ENCODE measurements around the gene YKT6.

Gene YKT6

DNA sequence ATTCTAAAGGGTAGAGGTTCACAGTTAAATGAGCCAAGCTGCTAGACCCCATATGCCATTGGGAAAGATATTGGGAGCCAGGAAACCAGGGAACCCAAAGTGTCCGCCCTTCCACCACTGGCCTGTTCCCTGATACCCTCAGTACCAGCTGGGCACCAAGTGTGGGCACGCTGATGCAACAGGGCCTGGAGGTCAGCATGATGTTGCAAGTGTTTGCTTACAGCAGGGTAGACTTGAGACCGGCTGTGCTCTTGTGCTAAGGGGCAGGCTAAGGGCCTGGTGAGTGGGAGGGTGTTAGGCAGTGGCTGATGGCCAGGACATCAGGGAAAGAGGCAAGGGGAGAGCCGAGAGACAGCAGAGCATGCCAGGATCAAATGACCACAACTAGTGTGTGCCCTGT, 38.6 kb upstream of the YKT6 start:
- Histone ChIP-seq H3K36me3 (ENCODE audit: insufficient read depth, low read length) (no peaks in the 10 kb centered on the region), H3K27me3 (ENCODE audit: insufficient read depth, low read length, poor library complexity, severe bottlenecking) (no peaks in the 10 kb centered on the region), H3K4me3 (ENCODE audit: low read length, poor library complexity, severe bottlenecking) (no peak overlapping the region), H3F3A (ENCODE audit: low read depth) (no peaks in the 10 kb centered on the region), H3K4me1 (ENCODE audit: insufficient read depth, low read length, poor library complexity, severe bottlenecking) (no peaks in the 10 kb centered on the region), H4K20me1 (ENCODE audit: insufficient read depth, low read length, poor library complexity, severe bottlenecking) (no peaks in the 10 kb centered on the region), H3K9me2 (replicated peaks; ENCODE audit: low read depth, low read length) (no peaks in the 10 kb centered on the region), H3K4me2 (ENCODE audit: low read depth, low read length, poor library complexity, severe bottlenecking) (no peak overlapping the region), H3K79me2 (ENCODE audit: insufficient read depth, low read length) (no peaks in the 10 kb centered on the region), H3K9ac (ENCODE audit: low read depth, low read length, poor library complexity, severe bottlenecking) (no peak overlapping the region), H3K9me3 (ENCODE audit: insufficient read depth, low read depth, low read length) (no peaks in the 10 kb centered on the region), H2AFZ (ENCODE audit: low read length) (no peak overlapping the region)
- TF ChIP-seq, protein P1, sequence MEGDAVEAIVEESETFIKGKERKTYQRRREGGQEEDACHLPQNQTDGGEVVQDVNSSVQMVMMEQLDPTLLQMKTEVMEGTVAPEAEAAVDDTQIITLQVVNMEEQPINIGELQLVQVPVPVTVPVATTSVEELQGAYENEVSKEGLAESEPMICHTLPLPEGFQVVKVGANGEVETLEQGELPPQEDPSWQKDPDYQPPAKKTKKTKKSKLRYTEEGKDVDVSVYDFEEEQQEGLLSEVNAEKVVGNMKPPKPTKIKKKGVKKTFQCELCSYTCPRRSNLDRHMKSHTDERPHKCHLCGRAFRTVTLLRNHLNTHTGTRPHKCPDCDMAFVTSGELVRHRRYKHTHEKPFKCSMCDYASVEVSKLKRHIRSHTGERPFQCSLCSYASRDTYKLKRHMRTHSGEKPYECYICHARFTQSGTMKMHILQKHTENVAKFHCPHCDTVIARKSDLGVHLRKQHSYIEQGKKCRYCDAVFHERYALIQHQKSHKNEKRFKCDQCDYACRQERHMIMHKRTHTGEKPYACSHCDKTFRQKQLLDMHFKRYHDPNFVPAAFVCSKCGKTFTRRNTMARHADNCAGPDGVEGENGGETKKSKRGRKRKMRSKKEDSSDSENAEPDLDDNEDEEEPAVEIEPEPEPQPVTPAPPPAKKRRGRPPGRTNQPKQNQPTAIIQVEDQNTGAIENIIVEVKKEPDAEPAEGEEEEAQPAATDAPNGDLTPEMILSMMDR (conservative IDR thresholded peaks at IDR 0.05; ENCODE audit: low read length) = no peak
- no peak for TF ChIP-seq EZH2phosphoT487 (IDR thresholded peaks at IDR 0.05; ENCODE audit: borderline replicate concordance)

DNA sequence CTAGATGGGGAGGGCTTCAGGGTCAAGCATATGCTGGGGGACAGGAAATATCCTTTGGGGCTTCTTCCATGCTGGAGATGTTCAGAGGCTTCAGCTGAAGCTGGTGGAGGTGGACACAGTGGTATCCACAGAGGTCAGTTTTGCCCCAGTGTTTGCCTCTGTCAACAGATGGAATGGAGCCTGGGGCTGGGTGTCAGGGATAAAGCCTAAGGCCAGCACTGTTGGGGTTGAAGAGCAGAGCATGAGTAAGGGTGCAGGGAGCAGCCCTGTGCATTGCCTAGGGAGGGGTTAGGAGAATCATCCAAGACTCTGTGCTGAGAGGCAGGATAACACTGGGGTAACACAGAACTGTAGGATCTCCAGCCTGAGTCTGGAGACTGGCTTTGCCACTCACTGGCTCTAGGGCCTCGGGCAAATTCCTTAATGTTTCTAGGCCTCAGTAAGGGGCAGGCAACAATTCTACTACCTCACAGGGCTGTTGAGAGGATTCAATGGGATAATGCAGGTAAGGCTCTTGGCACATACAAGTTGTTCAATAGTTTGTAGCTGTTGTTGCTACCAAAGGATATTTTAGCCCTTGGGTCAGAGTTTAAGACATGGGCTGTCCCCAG, 37.9 kb upstream of the YKT6 start:
- no peaks in the 10 kb centered on the region for H3F3A ChIP-seq (ENCODE audit: low read depth)
- no peaks in the 10 kb centered on the region for H3K27me3 ChIP-seq (ENCODE audit: insufficient read depth, low read length, poor library complexity, severe bottlenecking)
- no peaks in the 10 kb centered on the region for H3K9me3 ChIP-seq (ENCODE audit: insufficient read depth, low read depth, low read length)
- H3K4me3 ChIP-seq (ENCODE audit: low read length, poor library complexity, severe bottlenecking) = no peak overlapping the region
- no peak for TF ChIP-seq EZH2phosphoT487 (IDR thresholded peaks at IDR 0.05; ENCODE audit: borderline replicate concordance)
- TF ChIP-seq, protein P1 (conservative IDR thresholded peaks at IDR 0.05; ENCODE audit: low read length) = no peak
- H3K36me3 ChIP-seq (ENCODE audit: insufficient read depth, low read length) = no peaks in the 10 kb centered on the region
- no peaks in the 10 kb centered on the region for H3K79me2 ChIP-seq (ENCODE audit: insufficient read depth, low read length)
- no peak overlapping the region for H2AFZ ChIP-seq (ENCODE audit: low read length)
- no peak overlapping the region for H3K4me2 ChIP-seq (ENCODE audit: low read depth, low read length, poor library complexity, severe bottlenecking)
- H3K9me2 ChIP-seq (replicated peaks; ENCODE audit: low read depth, low read length) = no peaks in the 10 kb centered on the region
- no peaks in the 10 kb centered on the region for H4K20me1 ChIP-seq (ENCODE audit: insufficient read depth, low read length, poor library complexity, severe bottlenecking)
- H3K9ac ChIP-seq (ENCODE audit: low read depth, low read length, poor library complexity, severe bottlenecking) = no peak overlapping the region
- peaks cover 2% of the 10 kb centered on the region for H3K4me1 ChIP-seq (ENCODE audit: insufficient read depth, low read length, poor library complexity, severe bottlenecking)

- Histone ChIP-seq H3K36me3 (ENCODE audit: insufficient read depth, low read length) (no peaks in the 10 kb centered on the region), H3K79me2 (ENCODE audit: insufficient read depth, low read length) (no peaks in the 10 kb centered on the region), H3F3A (ENCODE audit: low read depth) (no peaks in the 10 kb centered on the region), H3K4me2 (ENCODE audit: low read depth, low read length, poor library complexity, severe bottlenecking) (no peak overlapping the region), H3K4me1 (ENCODE audit: insufficient read depth, low read length, poor library complexity, severe bottlenecking) (peaks cover 4% of the 10 kb centered on the region), H4K20me1 (ENCODE audit: insufficient read depth, low read length, poor library complexity, severe bottlenecking) (no peaks in the 10 kb centered on the region), H3K4me3 (ENCODE audit: low read length, poor library complexity, severe bottlenecking) (no peak overlapping the region), H3K27me3 (ENCODE audit: insufficient read depth, low read length, poor library complexity, severe bottlenecking) (no peaks in the 10 kb centered on the region), H2AFZ (ENCODE audit: low read length) (no peak overlapping the region), H3K9me2 (replicated peaks; ENCODE audit: low read depth, low read length) (no peaks in the 10 kb centered on the region), H3K9me3 (ENCODE audit: insufficient read depth, low read depth, low read length) (no peaks in the 10 kb centered on the region), H3K9ac (ENCODE audit: low read depth, low read length, poor library complexity, severe bottlenecking) (no peak overlapping the region)
- TF ChIP-seq EZH2phosphoT487 (IDR thresholded peaks at IDR 0.05; ENCODE audit: borderline replicate concordance) = no peak
- TF ChIP-seq, protein P1 (conservative IDR thresholded peaks at IDR 0.05; ENCODE audit: low read length) = no peak
These were observed 37.2 kb upstream of the YKT6 start for GRCh38 chr7:44163591-44163990.
